GM12878 (cell line): ENCODE results near the gene TCP11L2. TPM values are rescaled to one million over a fixed set of nuclear protein-coding genes. Genes with fewer than 3 reads are reported as not detected.

Source experiments
- ATAC-seq: fragments of 200-7000 bp; cut with Tn5 transposase; 3 replicates; pipeline ENCODE4 v1.9.1; 2020; ENCODE audit warnings: mild to moderate bottlenecking, moderate library complexity
- BruUV-seq: library from RNA; stranded (reverse); fragments of 400-500 nt; replicated peaks from 2 replicates; lab custom pipeline; 2021; lab: Mats Ljungman, UMichigan
- CTCF ChIA-PET: fragments of 300-600 bp; sonication (Branson Sonifier 250); formaldehyde crosslinking; extraction: SDS; loops from one replicate; lab custom pipeline; 2021; ENCODE audit warnings: inconsistent platforms; lab: Yijun Ruan, JAX
- POLR2A ChIA-PET: fragments of 350-600 bp; formaldehyde crosslinking; extraction: SDS; loops from one replicate; lab custom pipeline; 2021; ENCODE audit warnings: inconsistent platforms; lab: Charles Lee
- RAD21 ChIA-PET: fragments of 300-600 bp; sonication (Branson Sonifier 250); formaldehyde crosslinking; loops from one replicate; lab custom pipeline; 2023; ENCODE audit warnings: antibody characterized with exemption; ENCODE audit not compliant: unreplicated experiment; lab: Charles Lee
- SMC1A ChIA-PET: fragments of 300-600 bp; sonication (Branson Sonifier 250); formaldehyde crosslinking; loops from one replicate; lab custom pipeline; 2023; ENCODE audit not compliant: unreplicated experiment, uncharacterized antibody; lab: Charles Lee
- DNase-seq: peaks from one replicate; pipeline ENCODE4 v3.0.0-alpha.2; 2011; ENCODE audit warnings: low read depth, low spot score
- FAIRE-seq: peaks from 3 replicates; lab custom pipeline; 2011; peaks lifted over from hg19 to GRCh38; lab: Jason Lieb, UNC
- H2AFZ ChIP-seq: 2 replicates; pipeline ENCODE4 v1.6.0; 2011; ENCODE audit warnings: low read depth, low read length, control low read depth; ENCODE audit not compliant: control insufficient read depth
- H3K27ac ChIP-seq: 2 replicates; pipeline ENCODE4 v1.5.1; 2011; ENCODE audit warnings: control low read depth; ENCODE audit not compliant: control insufficient read depth, insufficient read depth
- H3K27me3 ChIP-seq, 2 experiments: replicated peaks in 1 of 2; 2 replicates each; pipeline versions ENCODE4 v1.6.0 to v1.6.1; 2011; ENCODE audit warnings: low read length in 1 of 2; ENCODE audit not compliant: control insufficient read depth in 2 of 2, insufficient read depth in 2 of 2
- H3K36me3 ChIP-seq, 2 experiments: 2 replicates each; pipeline ENCODE4 v1.5.1; 2011; ENCODE audit warnings: low read length in 1 of 2; ENCODE audit not compliant: control insufficient read depth in 2 of 2, insufficient read depth in 2 of 2
- H3K4me1 ChIP-seq: 2 replicates; pipeline ENCODE4 v1.6.1; 2011; ENCODE audit warnings: mild to moderate bottlenecking, low read length, moderate library complexity, mixed read lengths; ENCODE audit not compliant: control insufficient read depth, insufficient read depth
- H3K4me2 ChIP-seq: 2 replicates; pipeline ENCODE4 v1.6.0; 2011; ENCODE audit warnings: control low read depth; ENCODE audit not compliant: control insufficient read depth, insufficient read depth
- H3K4me3 ChIP-seq: fragments of 200-600 bp; sonication (generic); 2 replicates; pipeline ENCODE4 v1.5.1; 2016
- H3K79me2 ChIP-seq: 2 replicates; pipeline ENCODE4 v1.6.0; 2011; ENCODE audit warnings: low read length; ENCODE audit not compliant: control insufficient read depth, insufficient read depth
- H3K9ac ChIP-seq: 2 replicates; pipeline ENCODE4 v1.8.0; 2011; ENCODE audit warnings: low read length, control low read depth, mixed read lengths; ENCODE audit not compliant: control insufficient read depth, insufficient read depth
- H3K9me3 ChIP-seq: replicated peaks from 3 replicates; pipeline ENCODE4 v1.5.1; 2011; ENCODE audit warnings: mild to moderate bottlenecking, low read length; ENCODE audit not compliant: control insufficient read depth, insufficient read depth
- H4K20me1 ChIP-seq: 2 replicates; pipeline ENCODE4 v1.6.0; 2011; ENCODE audit not compliant: control insufficient read depth, insufficient read depth
- BHLHE40 ChIP-seq, 2 experiments: fragments of 450-650 bp in 1 of 2; IDR thresholded peaks; 2 replicates each; pipeline ENCODE4 v1.6.1; 2011 to 2017; ENCODE audit warnings: low read depth in 2 of 2, borderline replicate concordance in 1 of 2, improper control_type of control experiment in 1 of 2, low read length in 1 of 2, mild to moderate bottlenecking in 1 of 2
- BMI1 ChIP-seq: fragments of 450-650 bp; IDR thresholded peaks from 2 replicates; pipeline ENCODE4 v1.6.1; 2016; ENCODE audit warnings: mild to moderate bottlenecking, moderate library complexity, borderline replicate concordance
- CEBPB ChIP-seq, 2 experiments: fragments of 150-350 bp in 1 of 2; IDR thresholded peaks; 2 replicates each; pipeline ENCODE4 v1.6.1; 2012 to 2014; ENCODE audit warnings: low read depth in 2 of 2, low read length in 2 of 2, borderline replicate concordance in 1 of 2, inconsistent platforms in 1 of 2
- IKZF1 ChIP-seq: fragments of 450-650 bp; conservative IDR thresholded peaks from 2 replicates; pipeline ENCODE4 v1.6.1; 2017; ENCODE audit warnings: antibody characterized with exemption, mild to moderate bottlenecking
- NFYA ChIP-seq: IDR thresholded peaks from 2 replicates; pipeline ENCODE4 v1.6.1; 2011; ENCODE audit warnings: low read depth, mild to moderate bottlenecking, low read length, improper control_type of control experiment, borderline replicate concordance
- RAD51 ChIP-seq: fragments of 450-650 bp; IDR thresholded peaks from 2 replicates; pipeline ENCODE4 v1.6.1; 2016; ENCODE audit warnings: moderate library complexity, mild to moderate bottlenecking, inconsistent platforms
- RB1 ChIP-seq: fragments of 450-650 bp; formaldehyde crosslinking; IDR thresholded peaks from 2 replicates; pipeline ENCODE4 v1.6.1; 2017; ENCODE audit warnings: mild to moderate bottlenecking, borderline replicate concordance
- RUNX3 ChIP-seq: IDR thresholded peaks from 2 replicates; pipeline ENCODE4 v1.6.1; 2012; ENCODE audit warnings: low read length, inconsistent platforms
- SIX5 ChIP-seq: IDR thresholded peaks from 2 replicates; pipeline ENCODE4 v1.6.1; 2011; ENCODE audit warnings: mild to moderate bottlenecking, low read depth, low read length, moderate library complexity; ENCODE audit not compliant: severe bottlenecking
- TCF3 ChIP-seq: IDR thresholded peaks from 2 replicates; pipeline ENCODE4 v1.6.1; 2012; ENCODE audit warnings: low read depth, mild to moderate bottlenecking, low read length, borderline replicate concordance; ENCODE audit not compliant: insufficient read depth
- ZBTB4 ChIP-seq: fragments of 450-650 bp; formaldehyde crosslinking; IDR thresholded peaks from 2 replicates; pipeline ENCODE4 v1.4.0; 2022; ENCODE audit warnings: mild to moderate bottlenecking, moderate library complexity
- ZNF622 ChIP-seq: fragments of 450-650 bp; IDR thresholded peaks from 2 replicates; pipeline ENCODE4 v1.6.1; 2017; ENCODE audit warnings: mild to moderate bottlenecking, inconsistent platforms
- WGBS: methylation state at CpG from one replicate; pipeline ENCODE4 v1.1.6; 2016; ENCODE audit warnings: low lambda C conversion rate; ENCODE audit not compliant: insufficient replicate concordance, insufficient coverage; ENCODE audit errors: missing lambda C conversion rate; 5-methylcytosine and 5-hydroxymethylcytosine counted together
- in situ Hi-C: fragments of 300-500 bp; cut with MboI; formaldehyde crosslinking; loops from 9 replicates; pipeline ENCODE4 v1.14.3; 2018; ENCODE audit warnings: mixed read lengths
- intact Hi-C: fragments of 100-400 bp; cut with micrococcal nuclease; formaldehyde crosslinking; loops from one replicate; pipeline ENCODE4 v1.14.2; 2022; ENCODE audit not compliant: unreplicated experiment
- polyA plus RNA-seq, 11 experiments: library from polyadenylated mRNA; depleted of rRNA in 4 of 11; unstranded in 6 of 11; stranded (reverse) in 5 of 11; fragments of >200 nt; fragmentation: Nextera tagmentation in 4 of 11; fragmentation: Illumina TruSeq in 1 of 11; extraction: Ambion mirVana in 4 of 11; extraction: Trizol in 1 of 11; gene quantifications; 1 replicate in 1 of 11; 2 replicates in 10 of 11; pipeline versions ENCODE4 v1.2.1 to v1.2.3, GENCODE V29; 2011 to 2016; ENCODE audit warnings: inconsistent platforms in 2 of 11, missing spikeins in 2 of 11, low read depth in 1 of 11
- total RNA-seq, 4 experiments: library from RNA; depleted of rRNA in 3 of 4; stranded (reverse); fragments of >200 nt in 3 of 4; fragmentation: Illumina TruSeq in 1 of 4; extraction: Trizol in 1 of 4; gene quantifications; 2 replicates each; pipeline versions ENCODE4 v1.2.1 to v1.2.3, GENCODE V29; 2013 to 2021
- TF ChIP-seq, protein P1 (sequence below): fragments of 450-650 bp; formaldehyde crosslinking; IDR thresholded peaks from 2 replicates; pipeline ENCODE4 v1.5.0; 2022; ENCODE audit warnings: mild to moderate bottlenecking, missing genetic modification characterization
- TF ChIP-seq, protein P2 (sequence below): IDR thresholded peaks from 2 replicates; pipeline ENCODE4 v1.6.1; 2012; ENCODE audit warnings: low read length, inconsistent platforms

The TCP11L2 gene
- total and polyA plus RNA-seq, 10 of the 15 experiments (the other 5 are each of a cell fraction or from before 2014, with no cell fraction given): 0.18 to 5.0 (median 0.90) TPM

DNA sequence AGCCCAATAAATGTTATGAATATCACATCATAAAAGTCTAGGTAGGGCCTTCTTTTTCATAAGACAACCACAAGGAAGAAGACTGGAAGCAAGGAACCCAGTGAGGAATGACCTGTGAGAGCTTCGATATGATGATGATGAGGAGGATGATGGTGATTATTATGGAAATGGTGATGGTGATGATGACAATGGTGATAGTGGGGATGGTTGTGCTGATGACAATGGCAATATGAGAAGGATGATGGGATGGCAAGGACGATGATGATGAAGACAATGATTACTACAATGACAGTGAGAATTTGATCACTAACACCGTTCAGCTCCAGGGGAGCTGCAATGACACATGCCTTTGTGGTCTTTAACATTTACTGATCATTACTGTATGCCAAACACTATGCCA, 47.0 kb upstream of the TCP11L2 start:
- POLR2A ChIA-PET: no interaction called here
- intact Hi-C loops: no loop called here
- Histone ChIP-seq H2AFZ (no peak overlapping the region), H3K36me3 (no peaks in the 10 kb centered on the region), H3K9ac (no peak overlapping the region), H3K9me3 (no peaks in the 10 kb centered on the region), H3K4me2 (no peak overlapping the region), H3K27ac (no peak overlapping the region), H3K27me3 (no peaks in the 10 kb centered on the region), H3K4me3 (no peak overlapping the region), H3K79me2 (no peaks in the 10 kb centered on the region), H4K20me1 (no peaks in the 10 kb centered on the region), H3K4me1 (no peaks in the 10 kb centered on the region)
- BruUV-seq: no TSS peak
- SMC1A ChIA-PET: interaction anchor here (0.7 kb wide), 1 partner anchor 46 kb away, joined by 3 read pairs; no protein-coding TSS in a partner anchor
- WGBS: 52% methylated on average over 3 of the region's 3 CpGs
- no peak for DNase-seq
- no peak for FAIRE-seq
- in situ Hi-C loops: no loop called here
- ATAC-seq: no peak
- RAD21 ChIA-PET: interaction anchor here (0.9 kb wide), 1 partner anchor 68 kb away, joined by 3 read pairs; no protein-coding TSS in a partner anchor
- CTCF ChIA-PET: interaction anchor here (0.7 to 1.6 kb wide), 2 partner anchors 24 to 27 kb away, joined by 3 to 4 read pairs; no protein-coding TSS in a partner anchor
- TF ChIP-seq RB1: no peak
- no peak for TF ChIP-seq RAD51
- TF ChIP-seq SIX5: no peak
- TF ChIP-seq BMI1: no peak
- TF ChIP-seq NFYA: no peak
- TF ChIP-seq ZNF622: no peak
- no peak for TF ChIP-seq ZBTB4 (CRISPR knock-in tag)
- no peak for TF ChIP-seq IKZF1
- no peak for TF ChIP-seq BHLHE40 (IDR thresholded peaks at IDR 0.05; ENCODE audit: borderline replicate concordance in 1 of 2, low read depth in 2 of 2, low read length in 1 of 2)
- TF ChIP-seq CEBPB (IDR thresholded peaks at IDR 0.05; ENCODE audit: borderline replicate concordance in 1 of 2, low read depth in 2 of 2, low read length in 2 of 2): no peak
- TF ChIP-seq, protein P1, sequence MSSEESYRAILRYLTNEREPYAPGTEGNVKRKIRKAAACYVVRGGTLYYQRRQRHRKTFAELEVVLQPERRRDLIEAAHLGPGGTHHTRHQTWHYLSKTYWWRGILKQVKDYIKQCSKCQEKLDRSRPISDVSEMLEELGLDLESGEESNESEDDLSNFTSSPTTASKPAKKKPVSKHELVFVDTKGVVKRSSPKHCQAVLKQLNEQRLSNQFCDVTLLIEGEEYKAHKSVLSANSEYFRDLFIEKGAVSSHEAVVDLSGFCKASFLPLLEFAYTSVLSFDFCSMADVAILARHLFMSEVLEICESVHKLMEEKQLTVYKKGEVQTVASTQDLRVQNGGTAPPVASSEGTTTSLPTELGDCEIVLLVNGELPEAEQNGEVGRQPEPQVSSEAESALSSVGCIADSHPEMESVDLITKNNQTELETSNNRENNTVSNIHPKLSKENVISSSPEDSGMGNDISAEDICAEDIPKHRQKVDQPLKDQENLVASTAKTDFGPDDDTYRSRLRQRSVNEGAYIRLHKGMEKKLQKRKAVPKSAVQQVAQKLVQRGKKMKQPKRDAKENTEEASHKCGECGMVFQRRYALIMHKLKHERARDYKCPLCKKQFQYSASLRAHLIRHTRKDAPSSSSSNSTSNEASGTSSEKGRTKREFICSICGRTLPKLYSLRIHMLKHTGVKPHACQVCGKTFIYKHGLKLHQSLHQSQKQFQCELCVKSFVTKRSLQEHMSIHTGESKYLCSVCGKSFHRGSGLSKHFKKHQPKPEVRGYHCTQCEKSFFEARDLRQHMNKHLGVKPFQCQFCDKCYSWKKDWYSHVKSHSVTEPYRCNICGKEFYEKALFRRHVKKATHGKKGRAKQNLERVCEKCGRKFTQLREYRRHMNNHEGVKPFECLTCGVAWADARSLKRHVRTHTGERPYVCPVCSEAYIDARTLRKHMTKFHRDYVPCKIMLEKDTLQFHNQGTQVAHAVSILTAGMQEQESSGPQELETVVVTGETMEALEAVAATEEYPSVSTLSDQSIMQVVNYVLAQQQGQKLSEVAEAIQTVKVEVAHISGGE: no peak
- TF ChIP-seq RUNX3: no peak
- TF ChIP-seq, protein P2, sequence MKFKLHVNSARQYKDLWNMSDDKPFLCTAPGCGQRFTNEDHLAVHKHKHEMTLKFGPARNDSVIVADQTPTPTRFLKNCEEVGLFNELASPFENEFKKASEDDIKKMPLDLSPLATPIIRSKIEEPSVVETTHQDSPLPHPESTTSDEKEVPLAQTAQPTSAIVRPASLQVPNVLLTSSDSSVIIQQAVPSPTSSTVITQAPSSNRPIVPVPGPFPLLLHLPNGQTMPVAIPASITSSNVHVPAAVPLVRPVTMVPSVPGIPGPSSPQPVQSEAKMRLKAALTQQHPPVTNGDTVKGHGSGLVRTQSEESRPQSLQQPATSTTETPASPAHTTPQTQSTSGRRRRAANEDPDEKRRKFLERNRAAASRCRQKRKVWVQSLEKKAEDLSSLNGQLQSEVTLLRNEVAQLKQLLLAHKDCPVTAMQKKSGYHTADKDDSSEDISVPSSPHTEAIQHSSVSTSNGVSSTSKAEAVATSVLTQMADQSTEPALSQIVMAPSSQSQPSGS: no peak
- TF ChIP-seq TCF3: no peak
